ENCODE results near the gene KCNQ1OT1. TPM values are rescaled to one million over a fixed set of nuclear protein-coding genes. Genes with fewer than 3 reads are reported as not detected.

KCNQ1OT1 gene
- total RNA-seq, 1 donor from 2014 or later, result 2.8 TPM

GRCh38 chr11:2581931-2582350 is 117.9 kb downstream of the KCNQ1OT1 start:
- no peak for DNase-seq

- no peak for DNase-seq
Observed at GRCh38 chr11:2581151-2581930, 118.5 kb downstream of the KCNQ1OT1 start.

- no peak for DNase-seq
Observed at GRCh38 chr11:2580571-2581001, 119.2 kb downstream of the KCNQ1OT1 start.

- DNase-seq, result no peak
Observed at GRCh38 chr11:2580061-2580421, 119.8 kb downstream of the KCNQ1OT1 start.

GRCh38 chr11:2579315-2580060 is 120.3 kb downstream of the KCNQ1OT1 start:
- no peak for DNase-seq

- DNase-seq, result no peak
Observed at GRCh38 chr11:2578929-2579270, 120.9 kb downstream of the KCNQ1OT1 start.

GRCh38 chr11:2577991-2578928 is 121.5 kb downstream of the KCNQ1OT1 start:
- DNase-seq, result no peak

- DNase-seq, result no peak
Observed at GRCh38 chr11:2577031-2577990, 122.5 kb downstream of the KCNQ1OT1 start.

GRCh38 chr11:2576549-2576948 is 123.2 kb downstream of the KCNQ1OT1 start:
- DNase-seq, result no peak

- no peak for DNase-seq
Observed at GRCh38 chr11:2576111-2576510, 123.7 kb downstream of the KCNQ1OT1 start.

- no peak for DNase-seq
Observed at GRCh38 chr11:2575591-2576051, 124.2 kb downstream of the KCNQ1OT1 start.

- peak; percentile 20 for DNase-seq
Observed at GRCh38 chr11:2574553-2575535, 125.0 kb downstream of the KCNQ1OT1 start.

GRCh38 chr11:2574043-2574552 is 125.7 kb downstream of the KCNQ1OT1 start:
- DNase-seq, result no peak

GRCh38 chr11:2573240-2574042 is 126.4 kb downstream of the KCNQ1OT1 start:
- DNase-seq, result no peak

- DNase-seq, result no peak
Observed at GRCh38 chr11:2572491-2573239, 127.1 kb downstream of the KCNQ1OT1 start.

- no peak for DNase-seq
Observed at GRCh38 chr11:2571598-2572281, 128.1 kb downstream of the KCNQ1OT1 start.

GRCh38 chr11:2570841-2571597 is 128.8 kb downstream of the KCNQ1OT1 start:
- no peak for DNase-seq

Data from occipital lobe (tissue), 2 donors.